ENCODE measurements around the gene TMED1. TPM values are rescaled to one million over a fixed set of nuclear protein-coding genes. Genes with fewer than 3 reads are reported as not detected.

The TMED1 gene
- total RNA-seq, 2 donors from 2014 or later: 27.2 to 28.5 TPM

GRCh38 chr19:10797078-10797477, 38.9 kb downstream of the TMED1 start:
- no peak for DNase-seq
- no peak for ATAC-seq
- intact Hi-C loops (cut with DNase I): no loop called here

GRCh38 chr19:10796653-10797052, 39.4 kb downstream of the TMED1 start:
- ATAC-seq (no peak), DNase-seq (no peak)
- intact Hi-C loops (cut with DNase I): no loop called here

- DNase-seq (no peak), ATAC-seq (no peak)
- intact Hi-C loops (cut with DNase I): no loop called here
Observed at GRCh38 chr19:10789866-10790265, 46.1 kb downstream of the TMED1 start.

GRCh38 chr19:10788146-10788545, 47.9 kb downstream of the TMED1 start:
- DNase-seq: no peak
- intact Hi-C loops (cut with DNase I): no loop called here
- no peak for ATAC-seq

GRCh38 chr19:10784257-10784656, 51.8 kb downstream of the TMED1 start:
- ATAC-seq: peak in 1 of 2 donors; percentile 42
- intact Hi-C loops (cut with DNase I): no loop called here
- DNase-seq: peak; percentile 48

GRCh38 chr19:10782795-10783194, 53.2 kb downstream of the TMED1 start:
- DNase-seq (no peak), ATAC-seq (peak; percentile 24 to 75)
- intact Hi-C loops (cut with DNase I): no loop called here

Small RNAs within 50 kb of the gene (microRNA-seq; reads per million reads assigned to microRNA genes)
- gene MIR199A1 (0.40 to 0.82 reads per million in 2 donors), gene MIR6793 (0.81 to 1.4 reads per million in 2 donors)

Other genes with a start within 250 kb of the TMED1 start
- gene AP1M2, start 248.9 kb downstream of the TMED1 start, total RNA-seq: under 1 TPM in 1 of 2 donors, not detected in 1; 0.55 TPM
- 10 to 100 TPM; 83.9 to 97.3 TPM for gene SLC44A2, start 210.7 kb downstream of the TMED1 start, total RNA-seq
- 100 to 1,000 TPM; 108 to 144 TPM for gene ILF3, start 181.9 kb downstream of the TMED1 start, total RNA-seq
- 10 to 100 TPM; 24.7 to 28.2 TPM for gene QTRT1, start 134.8 kb downstream of the TMED1 start, total RNA-seq
- gene DNM2, start 118.1 kb downstream of the TMED1 start, total RNA-seq: 100 to 1,000 TPM; 125 to 186 TPM
- 1 to 10 TPM; 1.1 to 1.2 TPM for gene C19orf38, start 12.2 kb upstream of the TMED1 start, total RNA-seq
- 10 to 100 TPM; 31.9 to 32.4 TPM for gene CARM1, start 35.3 kb upstream of the TMED1 start, total RNA-seq
- gene YIPF2, start 92.4 kb upstream of the TMED1 start, total RNA-seq: 10 to 100 TPM; 26.5 to 31.8 TPM
- 10 to 100 TPM; 12.7 to 15.1 TPM for gene TIMM29, start 92.6 kb upstream of the TMED1 start, total RNA-seq
- gene SMARCA4, start 124.8 kb upstream of the TMED1 start, total RNA-seq: 10 to 100 TPM; 43.5 to 53.6 TPM

Data from left cardiac atrium (tissue), 4 donors.